Liver (tissue), 9 donors: ENCODE measurements around the gene TPSB2. TPM values are rescaled to one million over a fixed set of nuclear protein-coding genes. Genes with fewer than 3 reads are reported as not detected.
"Not testable (repeated sequence)": the region's sequence is repeated elsewhere in the genome, so short reads cannot be mapped to it uniquely, and the experiment has no call there.

ENCODE experiments used
- DNase-seq: peaks from one replicate; pipeline ENCODE4 v3.0.0-alpha.2; 2017; ENCODE audit warnings: low spot score
- H3K27ac ChIP-seq, 2 donors: one replicate each; pipeline ENCODE4 v1.7.0; 2013; ENCODE audit warnings: inconsistent platforms in 2 of 2, low read length in 2 of 2, control low read depth in 1 of 2, low read depth in 1 of 2, mild to moderate bottlenecking in 1 of 2
- H3K27me3 ChIP-seq, 4 donors: one replicate each; pipeline versions ENCODE4 v1.6.1 to v1.7.0; 2013; ENCODE audit warnings: low read length in 3 of 4, inconsistent platforms in 1 of 4, mild to moderate bottlenecking in 1 of 4, moderate library complexity in 1 of 4; ENCODE audit not compliant: control insufficient read depth in 4 of 4, insufficient read depth in 4 of 4
- H3K36me3 ChIP-seq, 4 donors: one replicate each; pipeline versions ENCODE4 v1.6.1 to v1.7.0; 2013; ENCODE audit warnings: low read length in 3 of 4, mild to moderate bottlenecking in 3 of 4, low read depth in 1 of 4, moderate library complexity in 1 of 4; ENCODE audit not compliant: control insufficient read depth in 4 of 4, insufficient read depth in 3 of 4
- H3K4me1 ChIP-seq, 4 donors: one replicate each; pipeline versions ENCODE4 v1.6.1 to v1.7.0; 2013; ENCODE audit warnings: low read length in 3 of 4, mild to moderate bottlenecking in 3 of 4, moderate library complexity in 1 of 4; ENCODE audit not compliant: control insufficient read depth in 4 of 4, insufficient read depth in 4 of 4
- H3K4me3 ChIP-seq, 3 donors: one replicate each; pipeline versions ENCODE4 v1.6.1 to v1.7.0; 2013; ENCODE audit warnings: low read length in 3 of 3, control low read depth in 1 of 3, low read depth in 1 of 3, mild to moderate bottlenecking in 1 of 3
- H3K9ac ChIP-seq, 2 donors: one replicate each; pipeline ENCODE4 v1.7.0; 2013; ENCODE audit warnings: low read length in 2 of 2, mild to moderate bottlenecking in 2 of 2, moderate library complexity in 2 of 2, control low read depth in 1 of 2, low read depth in 1 of 2
- H3K9me3 ChIP-seq, 4 donors: one replicate each; pipeline versions ENCODE4 v1.6.1 to v1.7.0; 2013; ENCODE audit warnings: low read length in 3 of 4; ENCODE audit not compliant: control insufficient read depth in 4 of 4
- CTCF ChIP-seq: fragments of 150-350 bp; IDR thresholded peaks from 2 replicates; pipeline ENCODE4 v1.5.1; 2017; ENCODE audit warnings: improper control_type of control experiment, low read depth, low read length; ENCODE audit not compliant: missing input control
- GABPA ChIP-seq, 2 donors: IDR thresholded peaks in 1 of 2; conservative IDR thresholded peaks in 1 of 2; 2 replicates each; pipeline ENCODE4 v1.6.1; 2016; ENCODE audit warnings: antibody characterized with exemption in 2 of 2, mild to moderate bottlenecking in 1 of 2, moderate library complexity in 1 of 2
- HNF4A ChIP-seq, 2 donors: conservative IDR thresholded peaks; 2 replicates each; pipeline ENCODE4 v1.6.1; 2016; ENCODE audit warnings: antibody characterized with exemption in 2 of 2, mild to moderate bottlenecking in 2 of 2
- JUND ChIP-seq, 2 donors: IDR thresholded peaks; 2 replicates each; pipeline ENCODE4 v1.6.1; 2016; ENCODE audit warnings: antibody characterized with exemption in 2 of 2
- MAX ChIP-seq: IDR thresholded peaks from 2 replicates; pipeline ENCODE4 v1.6.1; 2016; ENCODE audit warnings: antibody characterized with exemption
- NR2F2 ChIP-seq: IDR thresholded peaks from 2 replicates; pipeline ENCODE4 v1.6.1; 2016; ENCODE audit warnings: antibody characterized with exemption
- RAD21 ChIP-seq, 2 donors: IDR thresholded peaks; 2 replicates each; pipeline ENCODE4 v1.6.1; 2016; ENCODE audit warnings: antibody characterized with exemption in 2 of 2, mild to moderate bottlenecking in 2 of 2
- REST ChIP-seq: IDR thresholded peaks from 2 replicates; pipeline ENCODE4 v1.6.1; 2016; ENCODE audit warnings: antibody characterized with exemption, mild to moderate bottlenecking
- RXRA ChIP-seq, 2 donors: IDR thresholded peaks; 2 replicates each; pipeline ENCODE4 v1.6.1; 2017 to 2018; ENCODE audit warnings: antibody characterized with exemption in 2 of 2, mild to moderate bottlenecking in 1 of 2
- SP1 ChIP-seq: IDR thresholded peaks from 2 replicates; pipeline ENCODE4 v1.6.1; 2018; ENCODE audit warnings: antibody characterized with exemption, mild to moderate bottlenecking
- TAF1 ChIP-seq: conservative IDR thresholded peaks from 2 replicates; pipeline ENCODE4 v1.6.1; 2016; ENCODE audit warnings: antibody characterized with exemption, mild to moderate bottlenecking
- YY1 ChIP-seq: IDR thresholded peaks from 2 replicates; pipeline ENCODE4 v1.6.1; 2016; ENCODE audit warnings: antibody characterized with exemption, mild to moderate bottlenecking
- ZBTB33 ChIP-seq: IDR thresholded peaks from 2 replicates; pipeline ENCODE4 v1.6.1; 2016; ENCODE audit warnings: antibody characterized with exemption
- WGBS: extraction: QIAGEN DNeasy Blood & Tissue Kit; methylation state at CpG from one replicate; pipeline ENCODE4 v1.1.7; 2013; 5-methylcytosine and 5-hydroxymethylcytosine counted together
- polyA plus RNA-seq, 2 donors: library from polyadenylated mRNA; stranded (reverse) in 1 of 2; unstranded in 1 of 2; fragments of 200-250 nt in 1 of 2; fragments of >200 nt in 1 of 2; fragmentation: Nextera tagmentation in 1 of 2; extraction: Ambion mirVana in 1 of 2; gene quantifications; one replicate each; pipeline versions ENCODE4 v1.2.1 to v1.2.3, GENCODE V29; 2013 to 2015
- total RNA-seq, 2 donors: library from RNA; depleted of rRNA; stranded (reverse); fragments of >200 nt; gene quantifications; one replicate each; pipeline ENCODE4 v1.2.3, GENCODE V29; 2014
- donor health status: healthy.
- donor health status: healthy.
- donor health status: healthy.
- donor health status: healthy.
- donor health status: healthy.

Gene TPSB2
- total and polyA plus RNA-seq, 4 donors, result 0.09 to 12.7 (median 0.45) TPM

- H3K4me1 ChIP-seq, H3K27ac ChIP-seq, H3K36me3 ChIP-seq, DNase-seq, H3K4me3 ChIP-seq, H3K27me3 ChIP-seq, H3K9me3 ChIP-seq, H3K9ac ChIP-seq: not testable (repeated sequence)
- WGBS, result 45% methylated on average over 24 of the region's 24 CpGs
- TF ChIP-seq RXRA (IDR thresholded peaks at IDR 0.05), result peak in 1 of 2 donors; percentile 50
Measured at GRCh38 chr16:1225728-1226311, 4.2 kb downstream of the TPSB2 start.

GRCh38 chr16:1225051-1225451, 4.9 kb downstream of the TPSB2 start, which contains the start of gene TPSG1:
TSS of gene TPSG1 (minus strand) at chr16:1225268. CDS start at chr16:1225252, 16 bp downstream.
- Histone ChIP-seq H3K36me3 (peaks cover 0 to 8% (median under 1%) of the 10 kb centered on the region in 4 donors), H3K27ac (no peak within 1 kb of the TSS), H3K27me3 (no peaks in the 10 kb centered on the region), H3K9ac (no peak within 1 kb of the TSS), H3K4me1 (peaks cover 0 to 8% (median 2%) of the 10 kb centered on the region in 4 donors), H3K4me3 (no peak within 1 kb of the TSS), H3K9me3 (no peaks in the 10 kb centered on the region)
- TF ChIP-seq HNF4A (conservative IDR thresholded peaks at IDR 0.05), result peak in 1 of 2 donors; percentile 32
- TF ChIP-seq RXRA (IDR thresholded peaks at IDR 0.05), result no peak
- DNase-seq, result no peak
- 38% methylated on average over 10 of the region's 10 CpGs for whole genome bisulfite sequencing

GRCh38 chr16:1224558-1224957, 5.4 kb downstream of the TPSB2 start:
- WGBS, result 73% methylated on average over 9 of the region's 9 CpGs
- H3K4me3 ChIP-seq, result no peak overlapping the region
- H3K4me1 ChIP-seq, result peaks cover 0 to 8% (median 2%) of the 10 kb centered on the region in 4 donors
- H3K27ac ChIP-seq, result no peak overlapping the region
- TF ChIP-seq RAD21 (IDR thresholded peaks at IDR 0.05) (no peak), SP1 (no peak), NR2F2 (no peak), MAX (no peak), HNF4A (conservative IDR thresholded peaks at IDR 0.05) (no peak), CTCF (no peak), REST (no peak), JUND (IDR thresholded peaks at IDR 0.05) (no peak), ZBTB33 (no peak), TAF1 (no peak), YY1 (no peak), GABPA (IDR thresholded peaks at IDR 0.05 in 1 of 2, conservative IDR thresholded peaks at IDR 0.05 in 1 of 2) (no peak)
- H3K36me3 ChIP-seq, result peaks cover 0 to 13% (median 3%) of the 10 kb centered on the region in 4 donors
- H3K27me3 ChIP-seq, result no peaks in the 10 kb centered on the region
- DNase-seq, result no peak
- no peaks in the 10 kb centered on the region for H3K9me3 ChIP-seq
- no peak overlapping the region for H3K9ac ChIP-seq
